Raji (cell line): ENCODE measurements around the gene PRKX.

Experiments
- POLR2A ChIP-seq: IDR thresholded peaks from 2 replicates; pipeline ENCODE4 v1.6.1; 2011; ENCODE audit warnings: low read depth, low read length, control low read depth; ENCODE audit not compliant: insufficient read depth

Gene PRKX

GRCh38 chrX:3638280-3638873 is 75.1 kb downstream of the PRKX start:
- no peak for TF ChIP-seq POLR2A

DNA sequence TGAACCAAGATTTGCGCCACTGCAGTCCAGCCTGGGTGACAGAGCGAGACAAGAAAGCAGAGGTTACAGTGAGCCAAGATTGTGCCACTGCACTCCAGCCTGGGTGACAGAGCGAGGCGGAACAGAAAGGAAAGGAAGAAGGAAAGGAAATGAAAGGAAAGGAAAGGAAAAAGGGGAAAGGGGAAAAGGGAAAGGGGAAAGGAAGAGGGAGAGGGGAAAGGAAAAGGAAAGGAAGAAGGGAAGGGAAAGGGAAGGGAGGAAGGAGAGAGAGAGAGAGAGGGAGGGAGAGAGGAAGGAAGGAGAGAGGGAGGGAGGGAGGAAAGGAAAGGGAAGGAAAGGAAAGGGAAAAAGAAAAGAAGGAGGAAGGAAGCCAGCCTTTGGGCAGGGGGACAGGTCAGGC is 76.6 kb downstream of the PRKX start:
- no peak for TF ChIP-seq POLR2A

DNA sequence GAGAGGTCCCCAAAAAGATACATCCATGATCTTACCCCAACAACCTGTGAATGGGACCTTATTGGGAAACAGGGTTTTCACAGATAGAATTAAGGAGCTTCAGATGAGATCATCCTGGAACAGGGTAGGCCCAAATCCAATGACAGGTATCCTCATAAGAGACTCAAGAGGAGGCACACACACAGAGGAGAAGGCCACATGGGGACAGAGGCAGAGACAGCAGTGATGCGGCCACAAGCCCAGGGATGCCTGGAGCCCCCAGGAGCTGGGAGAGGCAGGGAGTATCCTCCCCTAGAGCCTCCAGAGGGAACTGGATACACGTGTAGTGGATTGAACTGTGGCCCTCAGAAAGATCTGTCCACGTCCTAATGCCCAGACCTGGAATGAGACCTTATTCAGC is 82.3 kb downstream of the PRKX start:
- TF ChIP-seq POLR2A = no peak

GRCh38 chrX:3627594-3627993 is 85.9 kb downstream of the PRKX start:
- no peak for TF ChIP-seq POLR2A

- TF ChIP-seq POLR2A = no peak
These were observed 92.0 kb downstream of the PRKX start for GRCh38 chrX:3621414-3621813.

DNA sequence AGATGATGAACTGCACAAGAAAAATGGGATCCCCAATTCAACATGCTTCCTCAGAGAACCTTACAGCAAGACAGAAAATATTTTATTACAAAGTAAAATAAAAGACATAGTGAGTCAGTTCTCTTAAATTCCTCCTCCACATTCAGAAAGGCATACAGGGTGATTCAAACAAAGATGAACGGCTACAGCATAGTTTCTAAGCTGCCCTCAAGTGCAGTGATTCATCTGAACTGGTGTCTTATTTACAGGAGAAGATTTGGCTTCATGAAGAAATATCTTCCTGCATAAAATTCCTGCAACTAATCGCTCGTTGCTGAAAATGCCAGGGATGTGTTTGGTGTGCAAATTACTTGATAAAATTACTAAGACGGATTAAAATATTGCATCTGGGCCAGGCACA is 103.6 kb downstream of the PRKX start:
- no peak for TF ChIP-seq POLR2A

- TF ChIP-seq POLR2A = no peak
These were observed 110.3 kb downstream of the PRKX start for GRCh38 chrX:3603026-3603661.

DNA sequence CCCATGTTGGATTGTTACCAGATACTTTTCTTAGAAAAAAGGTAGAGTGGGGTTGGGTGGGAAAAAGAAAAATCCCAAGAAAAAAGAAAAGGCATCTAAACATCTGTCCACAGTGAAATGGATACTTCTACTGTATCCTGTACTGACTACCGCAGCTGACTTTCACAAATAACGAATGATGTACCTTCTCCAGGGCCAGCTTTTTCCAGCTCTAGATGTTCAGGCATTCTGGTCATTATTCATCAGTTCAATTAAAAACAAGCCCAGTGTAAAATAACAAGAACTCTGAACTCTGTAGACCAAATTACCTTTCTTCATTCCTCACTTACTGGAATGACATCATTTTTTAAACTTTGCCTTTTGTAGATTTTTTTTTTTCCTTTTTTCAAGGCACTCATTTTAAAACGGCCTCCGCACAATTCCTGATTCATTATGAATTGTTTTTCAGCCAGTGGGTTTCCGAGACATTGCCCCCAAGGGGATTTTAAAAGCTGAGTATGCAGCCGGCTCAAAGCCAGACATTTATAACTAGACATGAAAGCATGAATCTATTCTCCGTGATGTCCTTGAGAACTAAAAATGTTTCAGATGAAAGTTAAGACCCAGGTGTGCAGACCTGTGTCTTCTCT is 113.5 kb downstream of the PRKX start:
- no peak for TF ChIP-seq POLR2A

GRCh38 chrX:3598709-3599108 is 114.7 kb downstream of the PRKX start:
- no peak for TF ChIP-seq POLR2A

DNA sequence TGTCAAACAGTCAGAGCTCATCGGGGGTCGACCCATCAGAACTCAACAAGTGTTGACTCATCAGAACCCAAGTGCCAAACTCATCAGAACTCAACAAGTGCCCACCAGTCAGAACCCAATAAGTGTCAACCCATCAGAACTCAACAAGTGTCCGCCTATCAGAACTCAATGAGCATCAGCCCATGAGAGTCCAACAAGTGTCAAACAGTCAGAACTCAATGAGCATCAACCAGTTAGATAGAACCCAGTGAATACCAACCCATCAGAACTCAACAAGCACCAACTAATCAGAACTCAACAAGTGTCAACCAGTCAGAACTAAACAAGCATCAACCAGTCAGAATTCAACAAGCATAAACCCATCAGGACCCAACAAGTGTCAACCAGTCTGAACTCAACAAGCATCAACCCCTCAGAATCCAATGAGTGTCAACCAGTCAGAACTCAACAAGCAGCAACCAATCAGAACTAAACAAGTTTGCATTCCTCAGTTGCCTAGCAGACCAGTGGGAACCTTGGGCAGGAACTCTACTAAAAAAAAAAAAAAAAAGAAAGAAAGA is 115.3 kb downstream of the PRKX start:
- no peak for TF ChIP-seq POLR2A

DNA sequence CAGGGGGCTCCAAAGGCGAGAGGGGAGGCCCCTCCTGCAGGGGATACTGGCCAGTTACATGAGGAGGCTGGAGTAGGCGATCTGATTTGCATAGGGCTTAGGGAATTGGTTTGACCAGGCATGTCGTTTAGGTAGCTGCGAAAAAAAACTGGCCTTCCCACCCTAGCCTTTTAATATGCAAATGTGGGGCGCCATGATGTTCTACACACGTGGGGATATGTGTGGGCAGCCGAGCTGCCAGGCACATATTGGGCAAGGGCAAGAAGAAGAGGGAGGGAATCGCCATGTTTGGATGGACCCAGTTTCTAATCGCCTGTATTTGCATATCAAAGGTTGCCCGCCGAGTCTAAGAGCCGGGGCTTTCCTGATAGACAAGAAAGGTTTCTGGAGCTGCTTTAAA is 121.3 kb downstream of the PRKX start:
- no peak for TF ChIP-seq POLR2A

GRCh38 chrX:3589474-3589873 is 124.0 kb downstream of the PRKX start:
- TF ChIP-seq POLR2A = no peak

DNA sequence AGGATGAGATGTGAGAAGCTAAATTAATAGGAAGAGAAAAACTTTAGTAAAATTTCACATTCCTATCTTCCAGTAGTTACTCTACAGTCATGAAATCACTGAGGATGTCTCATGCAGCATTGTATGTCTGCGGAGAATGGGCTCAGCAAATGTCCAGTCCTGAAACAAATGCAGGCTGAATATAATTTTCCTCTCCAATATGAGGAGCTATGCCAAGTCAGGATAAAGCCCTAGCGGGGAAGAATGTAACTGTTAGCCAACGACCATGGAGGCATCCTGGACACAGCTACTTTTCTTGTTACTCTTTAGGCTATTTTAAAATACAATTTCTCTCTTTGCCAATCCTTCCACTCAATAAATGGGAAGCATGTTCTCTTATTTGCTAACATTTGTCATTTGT is 127.7 kb downstream of the PRKX start:
- TF ChIP-seq POLR2A = no peak

DNA sequence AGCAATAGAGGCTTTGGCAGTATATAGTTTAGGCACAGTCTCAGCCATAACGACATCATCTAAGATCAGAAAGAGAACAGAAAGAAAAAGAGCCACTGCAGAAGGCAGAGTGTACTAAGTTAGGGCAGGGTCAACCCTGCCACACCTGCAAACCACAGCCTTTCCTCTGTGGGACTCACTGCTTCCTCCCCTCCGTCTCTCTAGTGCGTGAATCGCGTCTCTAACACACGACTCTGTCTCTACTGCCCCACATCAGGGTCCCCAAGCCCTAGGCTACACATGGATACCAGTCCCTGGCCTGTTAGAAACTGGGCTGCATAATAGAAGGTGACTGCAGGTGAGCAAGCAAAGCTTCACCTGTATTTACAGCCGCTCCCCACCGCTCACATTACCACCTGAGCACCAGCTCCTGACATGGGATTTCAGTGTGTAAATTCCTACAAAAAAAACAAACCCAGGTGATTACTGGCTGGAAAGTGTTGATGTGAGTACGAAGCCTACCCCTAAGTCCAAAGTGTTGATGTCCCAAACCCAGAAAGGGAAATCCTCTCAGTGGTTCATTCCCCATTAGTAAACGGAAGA is 128.9 kb downstream of the PRKX start:
- no peak for TF ChIP-seq POLR2A

DNA sequence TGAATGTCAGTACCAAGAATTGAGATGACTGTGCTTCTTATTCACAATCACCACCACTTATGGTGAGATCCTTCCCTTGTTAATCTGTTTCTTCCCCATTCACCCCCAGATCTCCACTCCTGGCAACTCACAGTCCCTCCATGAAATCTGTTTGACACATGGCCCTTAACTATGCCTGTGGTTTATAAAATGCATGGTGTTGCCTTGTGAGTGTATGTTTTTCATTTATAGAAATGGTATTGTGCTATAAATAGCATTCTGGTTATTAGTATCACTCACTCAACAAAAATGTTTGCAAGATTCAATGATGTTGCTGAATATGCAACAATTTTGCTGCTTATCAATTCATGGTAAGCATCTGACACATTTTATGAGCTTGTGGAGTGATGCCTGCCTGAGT is 131.0 kb downstream of the PRKX start:
- TF ChIP-seq POLR2A = no peak

GRCh38 chrX:3581609-3582108 is 131.8 kb downstream of the PRKX start:
- no peak for TF ChIP-seq POLR2A
